ENCODE measurements around the gene GTPBP3. TPM values are rescaled to one million over a fixed set of nuclear protein-coding genes. Genes with fewer than 3 reads are reported as not detected.

The GTPBP3 gene
- total and polyA plus RNA-seq, 2 of the 13 experiments (the other 11 are each of a cell fraction or from before 2014, with no cell fraction given), result 17.5 to 30.0 TPM

DNA sequence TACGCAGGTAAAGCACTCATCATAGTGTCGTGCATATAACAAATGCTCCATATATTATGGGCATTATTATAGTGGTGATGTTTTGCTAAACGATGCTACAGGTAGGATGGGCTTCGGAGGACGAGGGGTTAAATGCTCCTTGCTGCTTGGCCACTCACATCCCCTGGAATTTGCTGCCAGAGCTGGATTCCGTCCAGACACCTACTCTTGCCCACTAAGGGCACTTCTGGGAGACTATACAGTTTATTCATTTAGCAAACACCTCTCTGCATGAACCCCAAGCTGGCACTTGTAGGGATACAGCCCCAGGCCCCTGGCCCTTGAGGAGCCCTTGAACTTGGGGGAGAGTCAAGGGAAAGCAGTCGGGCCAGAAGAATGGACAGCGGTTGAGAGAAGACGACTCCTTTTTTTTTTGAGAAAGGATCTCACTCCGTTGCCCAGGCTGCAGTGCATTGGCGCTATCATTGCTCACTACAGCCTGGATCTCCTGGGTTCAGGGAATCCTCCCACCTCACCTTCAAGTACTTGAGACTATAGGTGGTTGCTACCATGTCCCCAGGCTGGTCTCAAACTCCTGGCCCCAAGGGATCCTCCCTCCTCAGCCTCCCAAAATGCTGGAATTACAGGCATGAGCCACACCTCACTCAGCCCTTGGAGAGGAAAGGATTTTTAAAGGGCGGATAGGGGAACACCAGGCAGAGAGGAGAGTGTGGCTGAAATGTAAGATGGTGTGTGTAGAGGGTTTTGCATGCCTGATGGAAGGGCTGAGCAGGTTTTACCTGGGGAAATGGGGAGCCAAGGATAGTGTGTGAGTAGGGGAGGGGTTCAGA is 32.8 kb upstream of the GTPBP3 start (continued):
- TF ChIP-seq, protein P1, sequence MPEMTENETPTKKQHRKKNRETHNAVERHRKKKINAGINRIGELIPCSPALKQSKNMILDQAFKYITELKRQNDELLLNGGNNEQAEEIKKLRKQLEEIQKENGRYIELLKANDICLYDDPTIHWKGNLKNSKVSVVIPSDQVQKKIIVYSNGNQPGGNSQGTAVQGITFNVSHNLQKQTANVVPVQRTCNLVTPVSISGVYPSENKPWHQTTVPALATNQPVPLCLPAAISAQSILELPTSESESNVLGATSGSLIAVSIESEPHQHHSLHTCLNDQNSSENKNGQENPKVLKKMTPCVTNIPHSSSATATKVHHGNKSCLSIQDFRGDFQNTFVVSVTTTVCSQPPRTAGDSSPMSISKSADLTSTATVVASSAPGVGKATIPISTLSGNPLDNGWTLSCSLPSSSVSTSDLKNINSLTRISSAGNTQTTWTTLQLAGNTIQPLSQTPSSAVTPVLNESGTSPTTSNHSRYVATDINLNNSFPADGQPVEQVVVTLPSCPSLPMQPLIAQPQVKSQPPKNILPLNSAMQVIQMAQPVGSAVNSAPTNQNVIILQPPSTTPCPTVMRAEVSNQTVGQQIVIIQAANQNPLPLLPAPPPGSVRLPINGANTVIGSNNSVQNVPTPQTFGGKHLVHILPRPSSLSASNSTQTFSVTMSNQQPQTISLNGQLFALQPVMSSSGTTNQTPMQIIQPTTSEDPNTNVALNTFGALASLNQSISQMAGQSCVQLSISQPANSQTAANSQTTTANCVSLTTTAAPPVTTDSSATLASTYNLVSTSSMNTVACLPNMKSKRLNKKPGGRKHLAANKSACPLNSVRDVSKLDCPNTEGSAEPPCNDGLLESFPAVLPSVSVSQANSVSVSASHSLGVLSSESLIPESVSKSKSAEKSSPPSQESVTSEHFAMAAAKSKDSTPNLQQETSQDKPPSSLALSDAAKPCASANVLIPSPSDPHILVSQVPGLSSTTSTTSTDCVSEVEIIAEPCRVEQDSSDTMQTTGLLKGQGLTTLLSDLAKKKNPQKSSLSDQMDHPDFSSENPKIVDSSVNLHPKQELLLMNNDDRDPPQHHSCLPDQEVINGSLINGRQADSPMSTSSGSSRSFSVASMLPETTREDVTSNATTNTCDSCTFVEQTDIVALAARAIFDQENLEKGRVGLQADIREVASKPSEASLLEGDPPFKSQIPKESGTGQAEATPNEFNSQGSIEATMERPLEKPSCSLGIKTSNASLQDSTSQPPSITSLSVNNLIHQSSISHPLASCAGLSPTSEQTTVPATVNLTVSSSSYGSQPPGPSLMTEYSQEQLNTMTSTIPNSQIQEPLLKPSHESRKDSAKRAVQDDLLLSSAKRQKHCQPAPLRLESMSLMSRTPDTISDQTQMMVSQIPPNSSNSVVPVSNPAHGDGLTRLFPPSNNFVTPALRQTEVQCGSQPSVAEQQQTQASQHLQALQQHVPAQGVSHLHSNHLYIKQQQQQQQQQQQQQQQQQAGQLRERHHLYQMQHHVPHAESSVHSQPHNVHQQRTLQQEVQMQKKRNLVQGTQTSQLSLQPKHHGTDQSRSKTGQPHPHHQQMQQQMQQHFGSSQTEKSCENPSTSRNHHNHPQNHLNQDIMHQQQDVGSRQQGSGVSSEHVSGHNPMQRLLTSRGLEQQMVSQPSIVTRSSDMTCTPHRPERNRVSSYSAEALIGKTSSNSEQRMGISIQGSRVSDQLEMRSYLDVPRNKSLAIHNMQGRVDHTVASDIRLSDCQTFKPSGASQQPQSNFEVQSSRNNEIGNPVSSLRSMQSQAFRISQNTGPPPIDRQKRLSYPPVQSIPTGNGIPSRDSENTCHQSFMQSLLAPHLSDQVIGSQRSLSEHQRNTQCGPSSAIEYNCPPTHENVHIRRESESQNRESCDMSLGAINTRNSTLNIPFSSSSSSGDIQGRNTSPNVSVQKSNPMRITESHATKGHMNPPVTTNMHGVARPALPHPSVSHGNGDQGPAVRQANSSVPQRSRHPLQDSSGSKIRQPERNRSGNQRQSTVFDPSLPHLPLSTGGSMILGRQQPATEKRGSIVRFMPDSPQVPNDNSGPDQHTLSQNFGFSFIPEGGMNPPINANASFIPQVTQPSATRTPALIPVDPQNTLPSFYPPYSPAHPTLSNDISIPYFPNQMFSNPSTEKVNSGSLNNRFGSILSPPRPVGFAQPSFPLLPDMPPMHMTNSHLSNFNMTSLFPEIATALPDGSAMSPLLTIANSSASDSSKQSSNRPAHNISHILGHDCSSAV (CRISPR knock-in tag; IDR thresholded peaks at IDR 0.05; ENCODE audit: borderline replicate concordance), result no peak
- TF ChIP-seq ZBTB20 (CRISPR knock-in tag; IDR thresholded peaks at IDR 0.05; ENCODE audit: borderline replicate concordance, low read depth), result no peak
- TF ChIP-seq MTF1 (CRISPR knock-in tag; IDR thresholded peaks at IDR 0.05), result no peak
